GM23248 (cell line): Measurements from ENCODE around the gene TAL1.

ENCODE experiments used
- EZH2 ChIP-seq: fragments of 200-600 bp; sonication (generic); IDR thresholded peaks from 2 replicates; pipeline ENCODE4 v1.6.1; 2018; ENCODE audit warnings: antibody characterized with exemption, mild to moderate bottlenecking; ENCODE audit not compliant: insufficient read depth, poor library complexity, severe bottlenecking
- EZH2phosphoT487 ChIP-seq: fragments of 200-600 bp; sonication (generic); IDR thresholded peaks from 2 replicates; pipeline ENCODE4 v1.6.1; 2018; ENCODE audit warnings: antibody characterized with exemption, moderate library complexity, mild to moderate bottlenecking, low read depth; ENCODE audit not compliant: insufficient read depth

DNA sequence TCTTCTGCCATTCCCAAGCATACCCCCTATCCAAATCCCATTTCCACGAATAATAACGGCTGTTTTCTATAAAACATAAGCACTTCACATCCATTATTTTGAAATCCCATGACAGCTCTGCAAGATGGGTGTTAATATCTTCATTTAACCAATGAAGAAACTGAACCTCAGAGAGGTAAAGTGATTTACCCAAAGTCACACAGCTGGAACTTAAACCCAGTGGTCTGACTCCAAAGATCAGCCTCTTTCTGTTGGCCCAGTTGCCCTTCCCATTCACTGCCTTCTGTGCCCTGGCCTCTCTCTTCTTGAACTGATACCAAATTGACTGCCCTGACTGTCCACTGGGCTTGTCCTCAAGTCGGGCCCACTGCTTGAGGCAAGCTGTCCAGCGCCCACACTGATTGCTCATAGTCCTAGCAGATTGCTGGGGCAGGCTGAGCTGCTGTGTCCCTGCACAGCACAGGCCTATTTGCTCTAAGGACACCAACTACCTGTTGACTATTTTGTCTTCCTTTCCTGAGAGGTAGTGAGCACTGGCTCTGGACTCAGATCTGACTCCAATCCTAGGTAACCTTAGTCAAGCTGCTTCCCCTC lies 19.3 kb downstream of the TAL1 start:
- TF ChIP-seq EZH2phosphoT487: no peak
- no peak for TF ChIP-seq EZH2
